T1000 (cell line): ENCODE results near the gene DDX3X.
"Not testable (repeated sequence)": the region's sequence is repeated elsewhere in the genome, so short reads cannot be mapped to it uniquely, and the experiment has no call there.

Source experiments
- DNase-seq: peaks from one replicate; lab custom pipeline; 2025; ENCODE audit warnings: mixed read lengths; lab: John Stamatoyannopoulos, UW

DDX3X gene

GRCh38 chrX:41373989-41374606 lies 40.1 kb downstream of the DDX3X start:
- no peak for DNase-seq

GRCh38 chrX:41377624-41378023 lies 43.7 kb downstream of the DDX3X start:
- no peak for DNase-seq

GRCh38 chrX:41381685-41382084 lies 47.7 kb downstream of the DDX3X start:
- DNase-seq, result peak; percentile 46

- no peak for DNase-seq
These were observed 49.0 kb downstream of the DDX3X start for GRCh38 chrX:41382714-41383645.

DNA sequence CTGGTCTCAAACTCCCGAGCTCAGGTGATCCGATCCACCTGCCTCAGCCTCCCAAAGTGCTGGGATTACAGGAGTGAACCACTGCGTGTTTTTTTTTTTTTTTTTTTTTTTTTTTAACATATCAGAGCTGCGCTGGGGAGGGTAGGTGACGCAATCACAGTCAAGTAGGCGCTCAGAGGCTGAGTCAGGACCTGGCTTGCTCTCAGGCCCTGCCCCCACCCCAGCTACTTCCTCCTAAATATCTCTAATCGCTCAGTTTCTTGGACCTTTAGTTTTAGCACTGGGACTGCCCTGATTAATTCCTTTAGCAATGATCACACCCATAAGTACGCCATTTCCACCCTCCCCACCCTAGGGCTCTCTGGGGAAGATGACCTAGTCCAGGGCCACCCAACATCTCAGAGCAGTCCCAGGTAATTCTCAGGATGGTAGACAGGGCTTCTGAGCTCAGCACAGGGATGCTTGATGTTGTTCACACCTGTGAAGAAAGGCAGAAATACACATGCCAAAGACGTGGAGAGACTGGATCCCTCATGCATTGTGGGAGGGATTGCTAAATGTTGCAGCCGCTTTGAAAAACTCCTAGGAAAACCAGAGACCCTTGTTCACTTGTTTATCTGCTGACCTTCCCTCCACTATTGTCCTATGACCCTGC lies 50.2 kb downstream of the DDX3X start:
- DNase-seq, result no peak

- no peak for DNase-seq
These were observed 52.4 kb downstream of the DDX3X start for GRCh38 chrX:41386222-41386990.

GRCh38 chrX:41388543-41388942 lies 54.6 kb downstream of the DDX3X start:
- no peak for DNase-seq

DNA sequence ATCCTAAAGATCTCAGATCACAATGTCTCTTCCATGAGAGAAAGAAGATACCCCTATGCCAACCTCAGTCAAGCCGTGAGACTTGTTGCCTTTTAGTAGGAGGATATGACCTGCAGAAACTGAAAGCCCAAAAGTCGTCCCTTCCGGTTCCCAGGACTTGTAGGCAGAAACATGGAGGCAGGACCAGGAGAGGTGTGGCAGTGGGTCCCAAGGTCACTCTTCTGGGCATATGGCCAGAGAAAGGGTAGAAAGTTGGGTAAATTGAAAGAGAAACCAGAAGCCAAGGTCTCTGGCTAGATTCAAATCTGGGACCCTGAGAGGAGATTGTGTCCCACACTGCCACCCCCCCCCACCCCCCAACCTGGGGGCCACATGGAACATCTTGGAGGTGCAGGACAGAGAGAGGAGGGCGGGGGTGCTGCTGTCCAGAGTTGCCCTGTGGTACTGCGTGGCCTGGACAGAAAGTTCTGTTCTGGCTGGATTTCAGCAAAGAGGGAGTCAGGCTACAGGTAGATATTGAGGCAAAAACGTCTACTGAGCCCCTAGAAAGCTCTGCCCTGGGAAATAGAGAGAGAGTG lies 55.4 kb downstream of the DDX3X start:
- no peak for DNase-seq

GRCh38 chrX:41390576-41390975 lies 56.6 kb downstream of the DDX3X start:
- not testable (repeated sequence) for DNase-seq

GRCh38 chrX:41391606-41392005 lies 57.6 kb downstream of the DDX3X start:
- DNase-seq, result no peak

- DNase-seq, result no peak
These were observed 60.3 kb downstream of the DDX3X start for GRCh38 chrX:41394293-41394692.

GRCh38 chrX:41397219-41397618 lies 63.3 kb downstream of the DDX3X start:
- DNase-seq, result no peak

- no peak for DNase-seq
These were observed 63.8 kb downstream of the DDX3X start for GRCh38 chrX:41397768-41398167.

DNA sequence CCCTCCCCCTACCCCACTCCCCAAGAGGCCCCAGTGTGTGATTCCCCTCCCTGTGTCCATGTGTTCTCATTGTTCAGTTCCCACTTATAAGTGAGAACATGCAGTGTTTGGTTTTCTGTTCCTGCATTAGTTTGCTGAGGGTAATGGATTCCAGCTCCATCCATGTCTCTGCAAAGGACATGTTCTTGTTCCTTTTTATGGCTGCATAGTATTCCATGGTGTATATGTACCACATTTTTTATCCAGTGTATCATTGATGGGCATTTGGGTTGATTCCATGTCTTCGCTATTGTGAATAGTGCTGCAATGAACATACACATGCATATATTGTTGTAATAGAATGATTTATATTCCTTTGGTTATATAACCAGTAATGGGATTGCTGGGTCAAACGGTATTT lies 68.6 kb downstream of the DDX3X start:
- not testable (repeated sequence) for DNase-seq

- no peak for DNase-seq
These were observed 71.6 kb downstream of the DDX3X start for GRCh38 chrX:41405551-41405950.

DNA sequence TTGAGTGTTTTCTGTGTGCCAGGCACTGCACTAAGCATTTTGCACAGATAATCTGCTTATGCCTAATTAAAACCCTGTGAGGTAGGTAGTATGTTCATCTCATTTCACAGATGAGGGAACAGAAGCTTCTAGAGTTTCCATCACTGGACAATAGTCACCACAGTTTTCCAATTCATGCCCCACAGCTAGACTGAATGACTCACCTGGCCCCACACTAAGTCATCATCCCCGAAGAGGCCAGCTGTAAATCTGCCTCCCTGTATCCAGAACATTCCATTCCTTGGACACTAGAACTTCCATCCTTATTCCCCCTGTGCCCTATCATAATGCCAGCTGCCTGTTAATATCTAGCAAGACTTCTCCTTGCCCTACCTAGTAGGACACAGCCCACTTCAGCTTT lies 72.2 kb downstream of the DDX3X start:
- DNase-seq, result no peak

DNA sequence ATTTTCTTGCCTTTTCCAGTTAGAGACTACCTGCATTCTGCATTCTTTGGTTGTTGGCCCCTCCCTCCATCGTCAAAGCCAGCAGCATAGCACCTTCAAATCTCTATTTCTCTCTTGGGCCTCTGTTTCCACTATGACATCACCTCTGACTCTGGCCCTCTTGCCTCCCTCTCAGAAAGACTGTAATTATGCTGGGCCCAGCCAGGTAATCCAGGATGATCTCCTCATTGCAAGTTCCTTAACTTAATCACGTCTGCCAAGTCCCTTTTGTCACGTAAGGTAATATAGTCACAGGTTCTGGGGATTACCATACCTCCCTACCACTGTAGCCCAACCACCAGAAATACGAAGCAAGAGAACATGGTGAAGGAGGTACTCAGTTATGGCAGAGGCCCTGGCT lies 73.9 kb downstream of the DDX3X start:
- no peak for DNase-seq

DNA sequence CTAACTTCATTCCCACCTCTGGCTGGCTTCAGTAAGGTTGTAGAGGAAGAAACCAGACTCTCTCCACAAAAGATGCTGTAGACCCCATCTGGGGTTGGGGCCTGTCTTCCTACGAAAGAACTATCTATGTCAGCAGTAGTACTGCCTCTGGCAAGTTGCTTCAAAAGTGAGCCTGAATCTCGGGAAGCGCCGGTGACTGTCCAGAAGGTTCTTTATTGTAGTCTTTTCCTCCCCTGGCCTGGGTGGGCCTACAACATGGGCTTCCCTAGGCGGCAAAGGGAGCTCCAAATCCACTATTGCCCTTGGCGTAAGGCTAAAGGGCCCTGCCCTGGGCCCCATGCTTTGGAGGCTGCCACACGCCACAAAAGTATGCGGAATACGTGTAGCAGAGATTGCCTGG lies 74.6 kb downstream of the DDX3X start:
- no peak for DNase-seq

DNA sequence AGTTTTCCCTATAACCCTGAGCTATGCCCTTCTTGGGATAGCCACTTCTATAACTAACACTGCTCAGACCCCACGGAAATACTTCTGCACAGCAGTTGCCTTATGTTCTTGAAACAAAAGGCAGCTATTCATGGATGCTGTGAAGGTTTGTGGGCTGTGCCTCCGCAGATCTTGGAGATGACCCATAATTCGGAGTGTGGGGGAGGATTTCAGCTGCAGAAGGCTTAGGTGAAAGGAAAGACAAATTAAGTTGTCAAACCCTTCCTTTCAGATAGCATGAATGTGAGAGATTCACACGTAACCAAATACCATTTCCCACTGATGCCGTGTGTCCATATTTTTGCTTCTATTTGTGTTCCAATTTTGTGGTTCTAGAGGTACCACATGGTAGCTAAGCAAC lies 75.0 kb downstream of the DDX3X start:
- DNase-seq, result no peak

DNA sequence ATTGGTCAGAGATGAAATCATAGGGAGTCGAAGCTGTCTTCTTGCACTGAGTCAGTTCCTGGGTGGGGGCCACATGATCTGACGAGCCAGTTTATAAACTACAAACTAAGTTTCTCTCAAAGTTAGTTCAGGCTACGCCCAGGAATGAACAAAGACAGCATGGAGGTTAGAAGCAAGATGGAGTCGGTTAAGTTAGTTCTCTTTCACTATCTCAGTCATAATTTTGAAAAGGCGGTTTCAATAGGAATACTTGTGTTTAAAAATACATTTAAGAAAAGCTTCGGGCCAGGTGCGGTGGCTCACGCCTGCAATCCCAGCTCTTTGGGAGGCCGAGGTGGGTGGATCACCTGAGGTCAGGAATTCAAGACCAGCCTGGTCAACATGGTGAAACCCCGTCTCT lies 77.3 kb downstream of the DDX3X start:
- DNase-seq, result not testable (repeated sequence)

- DNase-seq, result no peak
These were observed 78.5 kb downstream of the DDX3X start for GRCh38 chrX:41412261-41413081.
